ENCODE data around the gene SMIM27. TPM values are rescaled to one million over a fixed set of nuclear protein-coding genes. Genes with fewer than 3 reads are reported as not detected.
A peak's percentile ranks its signal among the peaks of the same experiment; 100 is the strongest.

The SMIM27 gene, protein sequence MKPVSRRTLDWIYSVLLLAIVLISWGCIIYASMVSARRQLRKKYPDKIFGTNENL
- total RNA-seq, result 3.4 and 4.3 TPM in 2 replicates
- polyA plus RNA-seq, result 24.4 and 33.6 TPM in 2 replicates

DNA sequence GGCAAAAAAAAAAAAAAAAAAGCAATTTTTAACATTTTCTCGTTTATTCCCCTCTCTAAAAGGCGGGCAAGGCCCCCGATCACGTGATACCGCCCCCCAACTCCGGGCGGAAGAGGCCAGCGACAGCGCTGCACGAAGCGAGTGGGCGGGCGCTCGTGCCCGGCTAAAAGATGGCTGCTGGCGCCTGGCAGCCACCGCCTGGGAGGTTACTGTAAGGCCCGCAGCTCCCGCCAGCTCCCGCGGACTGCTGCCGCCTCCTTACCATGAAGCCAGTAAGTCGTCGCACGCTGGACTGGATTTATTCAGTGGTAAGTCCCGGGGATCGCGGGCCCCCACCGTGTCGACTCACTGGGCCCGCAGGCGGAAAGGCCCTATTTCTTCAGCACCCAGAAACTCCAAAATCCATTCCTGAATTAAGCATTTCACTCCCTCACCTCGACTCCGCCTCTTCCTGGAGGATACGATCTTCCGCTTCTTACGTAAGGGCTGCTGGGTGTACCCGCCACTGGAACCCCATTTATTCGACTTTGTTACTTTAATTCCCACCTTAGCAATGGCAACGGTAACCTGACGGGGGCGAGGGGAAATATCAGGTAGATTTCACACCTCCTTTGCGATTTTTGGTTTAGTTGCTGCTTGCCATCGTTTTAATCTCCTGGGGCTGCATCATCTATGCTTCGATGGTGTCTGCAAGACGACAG lies at the start of gene SMIM27, which contains the start of gene TOPORS:
TSS of gene SMIM27 (plus strand) at position 156 of the 701 bp plus-strand sequence. CDS start at position 264, 108 bp downstream.
TSS of gene TOPORS (minus strand) at position 415 of the 701 bp plus-strand sequence. CDS start at position 265, 150 bp downstream.
- H2AFZ ChIP-seq, result peak within 1 kb of the TSS; percentile 83
- TF ChIP-seq, protein P1, sequence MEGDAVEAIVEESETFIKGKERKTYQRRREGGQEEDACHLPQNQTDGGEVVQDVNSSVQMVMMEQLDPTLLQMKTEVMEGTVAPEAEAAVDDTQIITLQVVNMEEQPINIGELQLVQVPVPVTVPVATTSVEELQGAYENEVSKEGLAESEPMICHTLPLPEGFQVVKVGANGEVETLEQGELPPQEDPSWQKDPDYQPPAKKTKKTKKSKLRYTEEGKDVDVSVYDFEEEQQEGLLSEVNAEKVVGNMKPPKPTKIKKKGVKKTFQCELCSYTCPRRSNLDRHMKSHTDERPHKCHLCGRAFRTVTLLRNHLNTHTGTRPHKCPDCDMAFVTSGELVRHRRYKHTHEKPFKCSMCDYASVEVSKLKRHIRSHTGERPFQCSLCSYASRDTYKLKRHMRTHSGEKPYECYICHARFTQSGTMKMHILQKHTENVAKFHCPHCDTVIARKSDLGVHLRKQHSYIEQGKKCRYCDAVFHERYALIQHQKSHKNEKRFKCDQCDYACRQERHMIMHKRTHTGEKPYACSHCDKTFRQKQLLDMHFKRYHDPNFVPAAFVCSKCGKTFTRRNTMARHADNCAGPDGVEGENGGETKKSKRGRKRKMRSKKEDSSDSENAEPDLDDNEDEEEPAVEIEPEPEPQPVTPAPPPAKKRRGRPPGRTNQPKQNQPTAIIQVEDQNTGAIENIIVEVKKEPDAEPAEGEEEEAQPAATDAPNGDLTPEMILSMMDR (IDR thresholded peaks at IDR 0.05; ENCODE audit: poor library complexity), result no peak
- no peak for TF ChIP-seq EZH2phosphoT487 (IDR thresholded peaks at IDR 0.05; ENCODE audit: low read depth, severe bottlenecking, unreplicated experiment)
- no peak for TF ChIP-seq EZH2 (IDR thresholded peaks at IDR 0.05; ENCODE audit: borderline replicate concordance)

DNA sequence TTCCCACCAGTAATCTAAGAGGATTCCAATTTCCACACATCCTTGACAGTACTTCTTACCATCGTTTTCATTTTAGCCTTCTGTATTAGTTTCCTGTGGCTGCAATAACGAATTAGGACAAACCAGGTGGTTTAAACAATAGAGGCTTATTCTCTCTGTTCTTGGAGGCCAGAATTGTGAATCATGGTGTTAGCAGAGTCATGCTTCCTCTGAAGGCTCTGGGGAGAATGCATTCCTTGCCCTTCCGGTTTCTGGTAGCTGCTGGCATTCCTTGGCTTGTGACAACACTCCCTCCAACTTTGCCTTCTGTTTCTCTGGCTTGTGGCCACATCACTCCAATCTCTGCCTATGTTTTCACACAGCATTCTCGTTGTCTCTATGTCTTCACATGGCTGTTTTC lies 49.7 kb upstream of the SMIM27 start:
- no peaks in the 10 kb centered on the region for H3K27me3 ChIP-seq
- H3K4me2 ChIP-seq, result no peak overlapping the region
- no peak overlapping the region for H3K4me3 ChIP-seq
- no peaks in the 10 kb centered on the region for H3K36me3 ChIP-seq (replicated peaks; ENCODE audit: insufficient read depth, low read depth)
- DNase-seq (ENCODE audit: low spot score), result no peak
- no peaks in the 10 kb centered on the region for H3K4me1 ChIP-seq (ENCODE audit: insufficient read depth)
- H3K9me3 ChIP-seq (ENCODE audit: low read depth), result no peaks in the 10 kb centered on the region
- no peak overlapping the region for H3K27ac ChIP-seq
- no peak overlapping the region for H2AFZ ChIP-seq
- H3K79me2 ChIP-seq, result no peaks in the 10 kb centered on the region
- no peak for TF ChIP-seq EZH2phosphoT487 (IDR thresholded peaks at IDR 0.05; ENCODE audit: low read depth, severe bottlenecking, unreplicated experiment)
- TF ChIP-seq, protein P1 (IDR thresholded peaks at IDR 0.05; ENCODE audit: poor library complexity), result no peak
- no peak for TF ChIP-seq EZH2 (IDR thresholded peaks at IDR 0.05; ENCODE audit: borderline replicate concordance)
- no peaks in the 10 kb centered on the region for H3K9me2 ChIP-seq (replicated peaks; ENCODE audit: insufficient read depth)
- H4K20me1 ChIP-seq (ENCODE audit: insufficient read depth, poor library complexity, severe bottlenecking), result no peaks in the 10 kb centered on the region
- WGBS (ENCODE audit: low lambda C conversion rate, missing lambda C conversion rate), result 72% methylated on average over 4 of the region's 4 CpGs

More for the DNA sequence above, at the start of gene SMIM27, which contains the start of gene TOPORS:
- H3K9me3 ChIP-seq (ENCODE audit: low read depth), result no peaks in the 10 kb centered on the region
- 2% methylated on average over 46 of the region's 46 CpGs for WGBS (ENCODE audit: low lambda C conversion rate, missing lambda C conversion rate)
- peak; percentile 97 for DNase-seq (ENCODE audit: low spot score)
- no peaks in the 10 kb centered on the region for H3K27me3 ChIP-seq
- H3K36me3 ChIP-seq (replicated peaks; ENCODE audit: insufficient read depth, low read depth), result no peaks in the 10 kb centered on the region
- peaks cover 52% of the 10 kb centered on the region for H3K79me2 ChIP-seq
- peak within 1 kb of the TSS; percentile 74 for H3K4me3 ChIP-seq
- peaks cover 17% of the 10 kb centered on the region for H3K4me1 ChIP-seq (ENCODE audit: insufficient read depth)
- H3K4me2 ChIP-seq, result peak within 1 kb of the TSS; percentile 76
- peak within 1 kb of the TSS; percentile 100 for H3K27ac ChIP-seq
- no peaks in the 10 kb centered on the region for H3K9me2 ChIP-seq (replicated peaks; ENCODE audit: insufficient read depth)
- H4K20me1 ChIP-seq (ENCODE audit: insufficient read depth, poor library complexity, severe bottlenecking), result peaks cover 25% of the 10 kb centered on the region

DNA sequence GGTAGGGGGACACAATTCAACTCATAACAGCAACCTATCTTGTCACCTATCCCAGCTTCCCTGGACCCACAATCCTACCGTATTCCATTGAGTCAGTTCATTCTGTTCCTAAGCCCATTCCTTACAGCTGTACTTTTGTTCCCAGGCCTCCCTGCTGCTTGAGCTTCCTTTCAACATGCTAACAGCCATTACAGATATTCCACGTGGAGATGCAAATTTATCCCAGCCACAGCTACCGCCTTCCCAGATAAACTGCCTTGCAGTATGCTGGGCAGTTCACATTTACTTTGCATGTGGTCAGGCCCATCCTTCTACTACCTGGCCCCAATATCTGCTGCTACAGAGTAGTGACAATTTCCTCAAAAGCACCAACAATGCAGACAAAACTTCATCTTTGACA lies 49.1 kb upstream of the SMIM27 start:
- H4K20me1 ChIP-seq (ENCODE audit: insufficient read depth, poor library complexity, severe bottlenecking), result no peaks in the 10 kb centered on the region
- no peak overlapping the region for H3K27ac ChIP-seq
- 85% methylated on average over 3 of the region's 3 CpGs for WGBS (ENCODE audit: low lambda C conversion rate, missing lambda C conversion rate)
- H3K4me3 ChIP-seq, result no peak overlapping the region
- no peak overlapping the region for H2AFZ ChIP-seq
- no peaks in the 10 kb centered on the region for H3K4me1 ChIP-seq (ENCODE audit: insufficient read depth)
- no peak for DNase-seq (ENCODE audit: low spot score)
- H3K9me3 ChIP-seq (ENCODE audit: low read depth), result no peaks in the 10 kb centered on the region
- H3K4me2 ChIP-seq, result no peak overlapping the region
- TF ChIP-seq EZH2phosphoT487 (IDR thresholded peaks at IDR 0.05; ENCODE audit: low read depth, severe bottlenecking, unreplicated experiment), result no peak
- TF ChIP-seq, protein P1 (IDR thresholded peaks at IDR 0.05; ENCODE audit: poor library complexity), result no peak
- no peak for TF ChIP-seq EZH2 (IDR thresholded peaks at IDR 0.05; ENCODE audit: borderline replicate concordance)
- H3K9me2 ChIP-seq (replicated peaks; ENCODE audit: insufficient read depth), result no peaks in the 10 kb centered on the region
- H3K36me3 ChIP-seq (replicated peaks; ENCODE audit: insufficient read depth, low read depth), result no peaks in the 10 kb centered on the region
- no peaks in the 10 kb centered on the region for H3K27me3 ChIP-seq
- no peaks in the 10 kb centered on the region for H3K79me2 ChIP-seq
